Endothelial cell of umbilical vein (primary cell): Measurements from ENCODE around the gene ZNF23. TPM values are rescaled to one million over a fixed set of nuclear protein-coding genes. Genes with fewer than 3 reads are reported as not detected.

Experiments
- BruUV-seq: library from RNA; stranded (reverse); fragments of 400-500 nt; replicated peaks from 2 replicates; lab custom pipeline; 2021; lab: Mats Ljungman, UMichigan
- CTCF ChIA-PET: fragments of 300-600, 350-600 bp; sonication (Branson Sonifier 250); formaldehyde crosslinking; loops from one replicate; lab custom pipeline; 2021; ENCODE audit warnings: antibody characterized with exemption, inconsistent platforms; lab: Charles Lee
- POLR2A ChIA-PET: fragments of 300-600, 350-600 bp; sonication (Branson Sonifier 250); formaldehyde crosslinking; loops from one replicate; lab custom pipeline; 2021; ENCODE audit warnings: antibody characterized with exemption, inconsistent platforms; lab: Charles Lee
- DNase-seq: peaks from one replicate; pipeline ENCODE4 v3.0.0-alpha.2; 2011; ENCODE audit warnings: low read depth, low spot score
- FAIRE-seq: peaks from 2 replicates; lab custom pipeline; 2011; peaks lifted over from hg19 to GRCh38; lab: Jason Lieb, UNC
- H2AFZ ChIP-seq: 2 replicates; pipeline ENCODE4 v1.6.0; 2012; ENCODE audit warnings: low read depth, low read length, control low read depth, inconsistent platforms
- H3K27ac ChIP-seq: 2 replicates; pipeline ENCODE4 v1.5.1; 2011; ENCODE audit warnings: low read depth, mild to moderate bottlenecking, control low read depth, low read length, moderate library complexity; ENCODE audit not compliant: insufficient read depth
- H3K27me3 ChIP-seq, 2 experiments: 2 replicates each; pipeline versions ENCODE4 v1.6.0 to v1.6.1; 2011; ENCODE audit warnings: low read length in 2 of 2, mixed read lengths in 1 of 2; ENCODE audit not compliant: control insufficient read depth in 2 of 2, insufficient read depth in 2 of 2
- H3K36me3 ChIP-seq, 2 experiments: 2 replicates in 1 of 2; 3 replicates in 1 of 2; pipeline ENCODE4 v1.5.1; 2011; ENCODE audit warnings: low read length in 2 of 2, mild to moderate bottlenecking in 1 of 2, moderate library complexity in 1 of 2; ENCODE audit not compliant: control insufficient read depth in 2 of 2, insufficient read depth in 2 of 2; ENCODE audit errors: extremely low read depth in 1 of 2
- H3K4me1 ChIP-seq: 3 replicates; pipeline ENCODE4 v1.5.1; 2011; ENCODE audit warnings: mild to moderate bottlenecking, low read length; ENCODE audit not compliant: control insufficient read depth, insufficient read depth; ENCODE audit errors: extremely low read depth
- H3K4me2 ChIP-seq: 2 replicates; pipeline ENCODE4 v1.6.1; 2011; ENCODE audit warnings: low read length, control low read depth, mixed read lengths; ENCODE audit not compliant: insufficient read depth
- H3K4me3 ChIP-seq, 3 experiments: fragments of 200-600 bp in 1 of 3; sonication (generic), shearing (Covaris generic) in 1 of 3; replicated peaks in 1 of 3; 2 replicates each; pipeline ENCODE4 v1.5.1; 2011 to 2016; ENCODE audit warnings: control low read depth in 3 of 3, low read length in 3 of 3, mild to moderate bottlenecking in 2 of 3, inconsistent platforms in 1 of 3, low read depth in 1 of 3, moderate library complexity in 1 of 3; ENCODE audit not compliant: insufficient read depth in 1 of 3
- H3K79me2 ChIP-seq: 2 replicates; pipeline ENCODE4 v1.6.0; 2012; ENCODE audit warnings: low read length, inconsistent platforms; ENCODE audit not compliant: control insufficient read depth, insufficient read depth
- H3K9ac ChIP-seq: replicated peaks from 2 replicates; pipeline ENCODE3; 2011; ENCODE audit warnings: low read length, control low read depth; ENCODE audit not compliant: insufficient read depth; ENCODE audit errors: extremely low read depth
- H3K9me1 ChIP-seq: replicated peaks from 3 replicates; pipeline ENCODE4 v1.6.0; 2011; ENCODE audit warnings: mild to moderate bottlenecking, low read length; ENCODE audit not compliant: control insufficient read depth, insufficient read depth; ENCODE audit errors: extremely low read depth
- H3K9me3 ChIP-seq: replicated peaks from 2 replicates; pipeline ENCODE4 v1.5.1; 2012; ENCODE audit warnings: low read length, inconsistent platforms; ENCODE audit not compliant: control insufficient read depth, insufficient read depth
- H4K20me1 ChIP-seq: replicated peaks from 2 replicates; pipeline ENCODE3; 2011; ENCODE audit warnings: mild to moderate bottlenecking, low read length; ENCODE audit not compliant: control insufficient read depth, insufficient read depth; ENCODE audit errors: extremely low read depth
- FOS ChIP-seq: IDR thresholded peaks from 2 replicates; pipeline ENCODE4 v1.6.1; 2011; ENCODE audit warnings: mild to moderate bottlenecking, low read length, moderate library complexity, borderline replicate concordance; ENCODE audit not compliant: insufficient read depth
- JUN ChIP-seq: IDR thresholded peaks from 2 replicates; pipeline ENCODE4 v1.6.1; 2011; ENCODE audit warnings: borderline replicate concordance, low read depth; ENCODE audit not compliant: insufficient read length, insufficient read depth
- POLR2A ChIP-seq: IDR thresholded peaks from 2 replicates; pipeline ENCODE4 v1.6.1; 2012; ENCODE audit warnings: low read depth, mild to moderate bottlenecking, control low read depth, low read length
- POLR2AphosphoS5 ChIP-seq: IDR thresholded peaks from 2 replicates; pipeline ENCODE4 v1.6.1; 2012; ENCODE audit warnings: low read depth, mild to moderate bottlenecking, control low read depth, low read length, moderate library complexity; ENCODE audit not compliant: insufficient read depth
- dilution Hi-C: fragments of 300-500 bp; cut with MboI; formaldehyde crosslinking; loops from one replicate; pipeline ENCODE4 v1.15.0; 2019; ENCODE audit warnings: low sequenced_read_pairs; ENCODE audit not compliant: extremely low pct_ligation_motif_present
- intact Hi-C: fragments of 100-400 bp; cut with micrococcal nuclease; formaldehyde crosslinking; loops from one replicate; pipeline ENCODE4 v1.10.0; 2022
- polyA plus RNA-seq, 4 experiments: library from polyadenylated mRNA; depleted of rRNA in 3 of 4; stranded (reverse) in 3 of 4; unstranded in 1 of 4; fragments of >200 nt; gene quantifications; 2 replicates each; pipeline versions ENCODE4 v1.2.1 to v1.2.3, GENCODE V29; 2011 to 2012; ENCODE audit warnings: missing spikeins in 1 of 4
- total RNA-seq: library from RNA; stranded (reverse); gene quantifications from 2 replicates; pipeline ENCODE4 v1.2.3, GENCODE V29; 2021
- TF ChIP-seq, protein P1 (sequence below): IDR thresholded peaks from 2 replicates; pipeline ENCODE4 v1.6.1; 2011; ENCODE audit not compliant: insufficient read depth, insufficient read length
- TF ChIP-seq, protein P2 (sequence below), 2 donors: IDR thresholded peaks; 1 replicate in 1 of 2; 2 replicates in 1 of 2; pipeline ENCODE4 v1.5.1; 2011; ENCODE audit warnings: low read length in 2 of 2, mild to moderate bottlenecking in 2 of 2, moderate library complexity in 2 of 2, control low read depth in 1 of 2, inconsistent platforms in 1 of 2, low read depth in 1 of 2; ENCODE audit not compliant: insufficient read depth in 1 of 2; ENCODE audit errors: extremely low read depth in 1 of 2

ZNF23 gene
- total and polyA plus RNA-seq, 2 donors (not counting 3 experiments of a cell fraction or from before 2014, with no cell fraction given) = 2.1 to 6.4 TPM

DNA sequence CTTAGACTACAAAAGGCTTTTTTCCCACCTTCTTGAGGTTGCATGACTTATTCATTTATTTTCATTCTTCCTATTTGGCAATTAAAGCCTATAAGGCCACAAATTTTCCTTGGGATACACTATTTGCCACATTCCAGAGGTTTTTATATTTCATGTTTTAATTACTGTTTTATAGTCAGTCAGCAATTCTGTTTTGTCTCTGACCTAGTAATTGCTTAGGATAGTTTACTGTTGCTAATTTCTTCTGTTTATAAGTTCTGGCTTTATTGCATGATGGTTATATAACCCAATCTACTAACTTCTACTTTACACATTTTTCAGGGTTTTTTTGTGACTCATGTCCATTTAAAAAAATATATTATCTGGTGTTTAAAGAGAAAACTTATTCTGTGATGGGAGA is 2.5 kb downstream of the ZNF23 start:
- CTCF ChIA-PET = interaction anchor here (1.1 kb wide), 1 partner anchor 47 kb away, joined by 5 read pairs; no protein-coding TSS in a partner anchor
- Histone ChIP-seq H3K27me3 (no peaks in the 10 kb centered on the region), H3K9me1 (no peaks in the 10 kb centered on the region), H3K36me3 (no peaks in the 10 kb centered on the region), H4K20me1 (no peaks in the 10 kb centered on the region), H3K9ac (no peak overlapping the region), H3K79me2 (peaks cover 4% of the 10 kb centered on the region), H3K27ac (no peak overlapping the region), H3K4me1 (peaks cover 15% of the 10 kb centered on the region), H3K4me3 (no peak overlapping the region), H3K4me2 (no peak overlapping the region), H2AFZ (no peak overlapping the region), H3K9me3 (no peaks in the 10 kb centered on the region)
- no peak for TF ChIP-seq JUN
- TF ChIP-seq POLR2A = no peak
- TF ChIP-seq, protein P1, sequence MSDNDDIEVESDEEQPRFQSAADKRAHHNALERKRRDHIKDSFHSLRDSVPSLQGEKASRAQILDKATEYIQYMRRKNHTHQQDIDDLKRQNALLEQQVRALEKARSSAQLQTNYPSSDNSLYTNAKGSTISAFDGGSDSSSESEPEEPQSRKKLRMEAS = no peak
- TF ChIP-seq FOS = no peak
- no peak for TF ChIP-seq POLR2AphosphoS5
- TF ChIP-seq, protein P2, sequence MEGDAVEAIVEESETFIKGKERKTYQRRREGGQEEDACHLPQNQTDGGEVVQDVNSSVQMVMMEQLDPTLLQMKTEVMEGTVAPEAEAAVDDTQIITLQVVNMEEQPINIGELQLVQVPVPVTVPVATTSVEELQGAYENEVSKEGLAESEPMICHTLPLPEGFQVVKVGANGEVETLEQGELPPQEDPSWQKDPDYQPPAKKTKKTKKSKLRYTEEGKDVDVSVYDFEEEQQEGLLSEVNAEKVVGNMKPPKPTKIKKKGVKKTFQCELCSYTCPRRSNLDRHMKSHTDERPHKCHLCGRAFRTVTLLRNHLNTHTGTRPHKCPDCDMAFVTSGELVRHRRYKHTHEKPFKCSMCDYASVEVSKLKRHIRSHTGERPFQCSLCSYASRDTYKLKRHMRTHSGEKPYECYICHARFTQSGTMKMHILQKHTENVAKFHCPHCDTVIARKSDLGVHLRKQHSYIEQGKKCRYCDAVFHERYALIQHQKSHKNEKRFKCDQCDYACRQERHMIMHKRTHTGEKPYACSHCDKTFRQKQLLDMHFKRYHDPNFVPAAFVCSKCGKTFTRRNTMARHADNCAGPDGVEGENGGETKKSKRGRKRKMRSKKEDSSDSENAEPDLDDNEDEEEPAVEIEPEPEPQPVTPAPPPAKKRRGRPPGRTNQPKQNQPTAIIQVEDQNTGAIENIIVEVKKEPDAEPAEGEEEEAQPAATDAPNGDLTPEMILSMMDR (IDR thresholded peaks at IDR 0.05; ENCODE audit: extremely low read depth in 1 of 2, insufficient read depth in 1 of 2, low read depth in 1 of 2, low read length in 2 of 2) = no peak
- BruUV-seq = no TSS peak
- FAIRE-seq (no peak), DNase-seq (no peak)
- POLR2A ChIA-PET = no interaction called here
- dilution Hi-C loops = no loop called here
- intact Hi-C loops = no loop called here
